Stimulated activated CD8-positive, alpha-beta memory T cell treated with anti-CD3 and anti-CD28 coated beads, Interleukin-7, amount 100 ng/mL, for 24 hours (primary cell): ENCODE results near the gene TOB2.
"Not testable (repeated sequence)": the region's sequence is repeated elsewhere in the genome, so short reads cannot be mapped to it uniquely, and the experiment has no call there.

Experiments
- DNase-seq: peaks from one replicate; pipeline ENCODE4 v3.0.0-alpha.2; 2020; ENCODE audit warnings: low read depth

The TOB2 gene

GRCh38 chr22:41468381-41469217 lies 22.0 kb upstream of the TOB2 start, which contains the start of the genes ACO2 and PHF5A:
Gene ACO2, plus strand, starts transcription at chr22:41469117. Its CDS starts 30 bp downstream, at chr22:41469147.
Gene PHF5A, minus strand, starts transcription at chr22:41468692. Its CDS starts 39 bp downstream, at chr22:41468653.
- DNase-seq = peak; percentile 98

- no peak for DNase-seq
Observed at GRCh38 chr22:41461901-41462300, 15.3 kb upstream of the TOB2 start.

- DNase-seq = not testable (repeated sequence)
Observed at GRCh38 chr22:41460071-41460470, 13.5 kb upstream of the TOB2 start.

DNA sequence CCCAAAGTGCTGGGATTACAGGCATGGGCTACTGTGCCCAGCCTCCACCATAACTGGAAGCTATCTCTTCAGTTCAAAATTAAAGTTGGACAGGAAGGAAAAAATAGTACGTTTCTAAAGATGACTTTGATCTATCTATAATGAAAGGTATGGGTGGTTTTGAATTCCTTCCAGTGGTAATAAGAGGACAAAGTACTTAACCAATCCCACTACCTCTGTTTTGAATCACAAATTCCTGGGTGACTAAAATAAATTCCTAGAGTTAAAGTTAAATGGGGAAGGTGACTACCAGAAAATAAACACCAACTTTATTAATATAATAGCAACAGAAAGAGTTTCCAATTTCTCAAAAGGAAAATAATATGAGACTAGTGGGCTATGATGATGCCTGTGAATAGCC lies 12.8 kb upstream of the TOB2 start:
- DNase-seq = no peak

- DNase-seq = no peak
Observed at GRCh38 chr22:41458161-41458728, 11.6 kb upstream of the TOB2 start.

DNA sequence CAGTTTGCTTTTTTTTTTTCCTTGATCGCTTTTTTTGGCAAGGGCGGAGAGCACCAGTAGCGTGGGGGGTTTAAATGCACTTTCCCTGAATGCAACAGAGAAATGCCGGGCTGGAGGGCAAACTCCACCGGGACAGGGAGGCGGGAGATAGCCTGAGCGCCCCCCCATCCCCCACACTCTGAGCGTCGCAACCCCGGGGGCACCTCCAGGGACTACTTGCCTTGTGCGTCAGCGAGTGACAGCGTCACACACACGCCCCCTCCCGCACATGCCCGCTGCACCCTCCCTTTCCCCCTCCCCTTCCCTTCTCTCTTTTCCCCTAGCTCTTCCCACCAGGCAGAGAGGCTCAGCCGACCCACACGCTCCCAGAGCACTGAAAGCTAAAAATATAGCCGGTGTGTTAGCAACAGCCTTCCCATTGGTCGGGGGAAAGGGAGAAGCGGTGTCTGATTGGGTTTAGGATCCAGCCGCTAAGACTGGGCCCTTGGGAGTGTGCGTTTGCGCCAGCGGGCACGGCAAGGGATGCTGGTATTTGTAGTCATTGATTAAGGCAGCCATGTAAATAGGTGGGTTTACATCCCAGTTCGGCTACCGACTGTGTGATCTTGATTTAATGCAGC lies 1.7 kb upstream of the TOB2 start:
- DNase-seq = peak; percentile 75

DNA sequence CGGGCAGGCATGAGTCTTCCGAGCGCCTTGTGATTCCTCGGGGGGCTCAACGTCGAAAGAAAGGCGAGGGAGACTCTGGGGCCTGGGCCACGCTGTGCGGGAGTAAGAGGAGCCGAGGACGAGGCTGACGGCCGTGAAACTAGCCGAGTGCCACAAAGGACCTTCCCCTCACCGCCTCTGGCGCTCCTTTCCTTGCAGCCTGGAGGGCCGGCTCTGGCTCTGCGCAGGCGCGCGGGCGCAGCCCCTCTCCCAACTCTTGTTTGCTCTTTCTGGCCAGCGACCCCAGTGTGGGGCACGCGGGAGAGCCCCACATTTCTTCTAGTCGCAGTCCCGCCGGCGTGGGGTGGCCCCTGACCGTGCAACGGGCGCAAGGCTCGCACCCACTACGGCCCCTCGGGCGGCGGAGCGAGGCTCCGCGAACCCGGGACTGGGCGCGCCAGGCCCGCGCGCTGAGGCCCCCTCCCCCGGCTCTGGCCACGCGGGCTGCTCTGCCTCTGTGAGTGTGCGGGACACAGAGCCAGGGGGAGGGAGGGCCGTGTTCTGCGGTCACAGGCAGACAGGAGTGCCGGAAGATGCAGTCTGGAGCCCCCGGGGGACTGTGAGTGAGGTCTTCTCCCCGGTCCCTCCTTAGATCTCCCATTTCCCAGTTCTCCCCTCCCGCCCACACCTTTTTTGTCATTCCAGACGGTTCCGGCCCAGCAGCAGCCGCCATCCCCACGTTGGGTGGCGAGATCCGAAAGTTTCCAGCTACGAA lies 1.0 kb upstream of the TOB2 start:
- DNase-seq = no peak

DNA sequence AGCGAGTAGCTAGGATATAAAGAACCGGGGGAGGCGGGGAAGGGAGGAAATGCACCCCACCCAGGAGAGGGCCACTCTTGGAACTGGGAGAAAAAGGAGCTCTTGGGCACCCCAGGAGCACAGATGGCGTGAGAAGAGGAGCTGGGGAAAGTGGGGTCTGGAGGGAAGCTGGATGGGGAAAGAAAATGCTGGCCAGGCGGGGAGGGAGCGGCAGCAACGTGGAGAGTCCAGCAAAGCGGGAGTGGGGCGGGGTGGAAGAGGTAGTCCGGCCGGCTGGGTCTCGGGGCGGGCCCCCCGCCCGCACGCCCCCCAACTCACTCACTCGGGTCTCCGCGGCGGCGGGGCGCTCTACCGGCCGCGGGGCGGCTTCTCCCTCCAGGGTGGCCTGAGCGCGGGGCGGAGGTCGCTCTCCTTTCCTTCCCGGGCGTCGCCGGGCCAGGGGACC lies 522 bp downstream of the TOB2 start:
- no peak for DNase-seq

DNA sequence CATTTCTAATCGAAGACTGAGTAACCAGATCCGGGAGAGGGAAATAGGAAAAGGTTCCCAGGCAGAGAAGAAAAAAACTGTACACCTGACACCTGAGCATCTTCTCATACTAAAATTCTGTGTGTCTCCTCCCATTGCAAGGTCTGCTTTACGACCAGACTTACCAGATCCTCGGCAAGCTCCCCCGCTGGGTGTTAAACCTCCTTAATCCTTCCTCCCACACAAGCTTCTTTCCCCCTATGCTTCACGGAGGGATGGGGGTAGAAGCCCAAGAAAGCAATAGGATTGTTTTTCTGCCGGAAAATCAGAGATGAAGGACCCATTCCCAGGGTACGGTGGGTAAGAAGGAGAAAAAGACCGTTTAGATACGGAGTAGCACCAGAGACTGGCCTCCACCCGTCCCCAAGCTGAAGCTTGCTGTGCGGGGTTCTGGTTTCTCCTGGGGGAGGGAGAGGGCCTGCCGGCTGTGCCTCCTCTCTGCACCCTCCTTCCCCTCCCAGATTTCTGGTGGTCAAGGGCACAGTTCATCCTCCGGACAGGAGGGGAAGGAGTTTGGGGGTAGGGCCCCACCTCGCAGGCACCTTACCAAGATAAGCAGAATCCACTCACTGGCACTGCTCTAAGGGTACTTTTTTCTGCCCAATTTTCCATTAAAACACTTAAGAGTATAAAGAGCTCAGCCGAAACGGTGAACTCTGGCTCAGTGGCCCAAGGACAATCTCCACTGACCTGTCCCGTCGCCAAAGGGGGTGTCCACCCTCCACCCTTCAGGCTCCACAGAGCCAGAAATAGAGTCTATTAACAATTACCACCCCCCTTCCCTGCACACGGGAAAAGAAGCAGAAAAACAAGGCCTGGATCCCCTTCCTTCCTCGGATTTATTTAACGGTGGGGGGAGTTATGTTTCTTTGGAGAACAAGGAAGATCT lies 1.2 kb downstream of the TOB2 start:
- no peak for DNase-seq

DNA sequence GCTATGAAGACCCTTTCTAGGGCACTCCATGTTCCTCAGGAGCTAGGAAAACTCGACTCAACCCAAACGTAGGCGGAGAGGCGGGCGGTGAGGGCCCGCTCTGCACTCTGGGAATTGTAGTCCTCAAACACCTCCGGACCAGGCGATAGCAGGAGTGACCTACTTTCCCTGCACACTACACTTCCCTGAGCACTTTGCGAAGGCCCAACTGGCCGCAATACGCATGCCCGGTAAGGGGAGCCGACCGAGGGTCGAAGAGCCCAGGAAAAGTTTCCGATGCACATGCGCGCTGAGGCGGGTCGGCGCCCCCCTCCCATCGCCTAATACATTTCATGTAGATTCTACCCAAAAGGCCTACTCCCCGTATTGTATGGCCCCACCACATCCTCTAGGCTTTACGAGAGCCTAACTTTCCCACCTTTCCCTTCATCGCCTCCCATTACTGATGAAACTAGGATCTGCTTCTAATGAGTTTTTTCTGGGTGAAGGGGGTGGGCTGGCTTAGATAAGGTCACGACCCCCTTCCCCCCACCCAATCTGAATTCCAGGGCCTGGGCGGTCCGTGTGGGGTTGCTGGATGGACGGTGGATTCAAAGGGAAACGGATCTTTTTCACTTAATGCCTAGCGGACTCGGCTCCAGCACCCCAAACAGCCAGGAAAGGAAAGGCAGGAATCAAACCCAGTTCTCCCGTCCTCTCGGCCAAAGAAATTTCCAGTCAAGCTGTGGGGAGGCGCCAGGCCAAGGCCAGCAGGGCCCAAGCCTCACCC lies 2.1 kb downstream of the TOB2 start:
- DNase-seq = peak; percentile 72

GRCh38 chr22:41442240-41442792 lies 4.3 kb downstream of the TOB2 start:
- no peak for DNase-seq

DNA sequence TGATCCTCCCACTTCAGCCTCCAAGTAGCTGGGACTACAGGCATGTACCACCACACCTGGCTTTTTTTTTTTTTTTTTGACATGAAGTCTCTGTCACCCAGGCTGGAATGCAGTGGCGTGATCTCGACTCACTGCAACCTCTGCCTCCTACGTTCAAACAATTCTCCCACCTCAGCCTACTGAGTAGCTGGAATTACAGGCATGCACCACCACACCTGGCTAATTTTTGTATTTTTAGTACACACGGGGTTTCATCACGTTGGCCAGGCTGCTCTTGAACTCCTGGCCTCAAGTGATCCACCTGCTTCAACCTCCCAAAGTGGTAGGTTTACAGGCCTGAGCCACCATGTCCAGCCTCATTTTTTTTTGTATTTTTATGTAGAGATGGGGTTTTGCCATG lies 6.1 kb downstream of the TOB2 start:
- not testable (repeated sequence) for DNase-seq

DNA sequence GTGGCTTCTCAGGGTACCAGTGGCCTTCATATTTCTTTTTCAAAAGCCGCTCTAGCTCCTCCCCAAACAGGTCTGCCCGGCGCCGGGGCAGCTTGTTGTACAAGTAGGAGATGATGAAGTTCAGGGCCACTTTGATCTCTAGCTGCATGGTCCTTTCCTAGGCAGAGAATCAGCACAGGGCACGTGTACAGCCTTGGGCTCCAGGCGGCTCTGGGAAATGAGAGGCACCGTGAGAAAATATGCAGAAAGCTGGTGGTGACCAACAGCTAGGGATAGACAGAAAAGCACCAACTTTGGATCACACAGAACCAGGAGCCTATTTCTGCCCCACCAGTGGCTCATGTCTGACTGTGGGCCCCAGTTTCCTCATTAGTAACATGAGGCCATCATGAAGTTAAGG lies 9.4 kb downstream of the TOB2 start:
- no peak for DNase-seq

DNA sequence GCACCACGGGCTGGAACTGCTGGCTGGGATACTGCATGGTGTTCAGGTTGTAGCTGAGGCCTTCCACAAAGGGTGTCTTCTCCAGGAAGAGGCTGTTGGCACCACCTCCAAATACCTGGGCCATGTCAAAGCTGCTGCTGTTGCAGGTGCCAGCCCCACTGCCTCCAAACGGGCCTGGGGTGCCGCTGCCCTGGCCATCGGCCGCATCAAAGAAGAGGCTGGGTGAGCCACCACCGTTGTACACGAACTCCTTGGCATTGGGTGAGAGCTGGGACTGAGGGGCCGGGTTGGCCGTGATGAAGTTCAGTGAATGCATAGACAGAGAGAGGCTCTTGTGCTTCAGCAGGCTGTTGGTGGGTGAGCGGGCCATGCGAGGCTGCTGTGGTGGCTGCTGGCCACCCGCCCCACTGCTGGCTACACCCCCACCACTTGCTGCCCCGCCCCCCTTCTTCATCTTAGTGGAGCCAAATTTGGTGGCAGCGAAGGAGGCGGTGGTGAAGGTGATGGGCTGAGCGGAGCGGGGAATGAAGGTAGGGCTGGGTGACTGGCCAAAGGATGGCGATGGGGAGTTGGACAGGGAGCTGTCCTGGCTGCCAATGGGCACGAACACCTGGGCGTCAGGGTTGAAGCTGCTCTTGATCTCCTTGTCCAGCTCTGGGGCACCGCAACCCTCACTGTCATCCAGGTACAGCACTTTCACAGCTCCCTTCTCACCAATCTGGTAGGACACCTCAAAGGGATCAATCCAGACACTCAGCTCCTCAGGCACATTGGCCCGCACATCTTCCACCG lies 10.1 kb downstream of the TOB2 start:
- DNase-seq = no peak

DNA sequence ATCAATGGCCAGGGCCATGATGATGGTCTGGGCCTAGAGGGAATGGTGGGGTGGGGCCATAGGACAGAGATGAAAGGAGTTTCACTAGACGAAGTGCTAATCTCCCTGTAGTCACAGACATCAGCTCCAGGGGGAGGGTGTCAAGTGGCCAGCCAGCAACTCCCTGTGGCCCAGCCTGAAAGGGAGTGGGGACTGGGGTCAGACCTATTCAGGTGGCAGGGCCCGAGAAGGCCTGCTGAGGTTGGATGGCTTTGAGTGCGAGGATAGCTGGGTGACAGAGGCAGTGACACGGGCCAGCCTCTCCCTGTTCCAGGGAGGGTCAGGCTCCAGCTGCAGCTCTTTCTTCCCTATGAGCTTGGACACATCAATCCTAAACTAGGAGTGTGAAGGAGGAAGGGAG lies 11.0 kb downstream of the TOB2 start:
- no peak for DNase-seq

DNA sequence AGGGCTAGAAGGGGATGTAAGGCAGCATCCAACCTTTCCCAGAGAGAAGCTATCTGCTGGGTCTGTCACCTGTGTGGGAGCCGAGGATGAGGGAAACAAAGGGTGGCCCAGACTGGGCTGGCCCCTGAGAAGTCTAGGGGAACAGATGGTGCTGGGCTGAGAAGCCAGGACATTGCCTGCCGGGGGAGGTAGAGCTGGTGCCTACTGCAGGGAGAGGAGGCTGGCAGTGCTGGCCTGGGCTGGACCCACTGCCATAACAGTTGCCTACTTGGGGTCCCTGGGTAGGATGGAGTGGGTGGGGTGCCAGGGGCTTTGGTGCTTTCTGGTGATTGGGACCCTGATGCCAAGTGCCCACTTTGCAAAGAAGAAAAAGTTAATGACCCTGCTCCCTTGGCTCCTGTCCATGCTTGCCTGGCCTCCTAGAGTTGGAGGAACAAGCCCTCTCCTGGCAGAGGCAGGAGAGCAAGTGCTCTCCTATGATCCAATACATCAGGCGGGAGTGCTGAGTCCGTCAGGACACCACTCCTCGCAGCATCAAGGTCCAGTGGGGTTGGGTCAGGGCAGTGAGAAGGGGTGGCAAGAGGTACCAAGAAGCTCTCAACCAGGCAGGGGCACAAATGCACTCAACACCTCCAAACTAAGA lies 12.1 kb downstream of the TOB2 start:
- not testable (repeated sequence) for DNase-seq

DNA sequence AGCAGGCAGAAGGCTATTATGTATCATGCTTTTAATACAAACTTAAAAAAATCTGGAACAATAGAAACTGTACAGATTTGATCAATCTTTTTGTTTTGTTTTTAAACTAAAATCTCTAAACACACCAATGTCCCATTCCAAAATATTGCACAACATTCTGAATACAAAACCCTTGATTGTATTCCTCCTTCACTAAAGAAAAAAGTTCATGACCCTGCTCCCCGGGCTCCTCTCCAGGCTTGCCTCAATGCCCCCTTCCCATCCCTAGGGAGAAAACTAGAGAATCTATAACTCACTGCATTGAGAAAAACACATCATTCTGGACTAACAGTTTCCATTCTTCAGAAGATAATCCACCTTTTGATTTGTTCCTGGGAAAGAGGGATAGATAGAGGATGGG lies 13.1 kb downstream of the TOB2 start:
- not testable (repeated sequence) for DNase-seq

DNA sequence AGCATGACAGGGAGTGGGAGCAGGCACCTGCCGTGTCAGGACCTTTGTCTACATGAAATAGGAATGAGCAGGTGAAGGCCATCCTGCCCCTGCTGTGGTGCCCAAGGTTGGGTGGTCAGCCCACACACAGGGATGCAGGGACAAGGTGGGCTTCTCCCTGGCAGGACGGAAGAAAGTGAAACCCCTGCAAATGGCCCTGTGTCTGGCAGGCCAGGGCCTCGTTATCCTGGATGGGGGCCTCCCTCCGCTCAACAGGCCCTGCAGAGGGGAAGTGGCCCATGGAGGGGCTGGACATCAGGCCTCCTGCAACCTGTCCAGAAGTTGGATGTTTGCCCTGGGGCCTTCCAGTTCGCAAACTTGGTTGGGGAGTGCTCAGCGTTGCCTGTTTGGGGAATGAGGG lies 14.9 kb downstream of the TOB2 start:
- no peak for DNase-seq

GRCh38 chr22:41429951-41430332 lies 16.7 kb downstream of the TOB2 start:
- no peak for DNase-seq
